Measurements from ENCODE around the gene RHNO1.
A peak's percentile ranks its signal among the peaks of the same experiment; 100 is the strongest.
"Not testable (repeated sequence)": the region's sequence is repeated elsewhere in the genome, so short reads cannot be mapped to it uniquely, and the experiment has no call there.

RHNO1 gene

GRCh38 chr12:2858944-2859421 is 18.0 kb upstream of the RHNO1 start:
- DNase-seq = no peak

GRCh38 chr12:2860170-2860569 is 16.9 kb upstream of the RHNO1 start:
- no peak for DNase-seq

GRCh38 chr12:2862876-2863275 is 14.1 kb upstream of the RHNO1 start:
- no peak for DNase-seq

- DNase-seq = not testable (repeated sequence)
Measured at GRCh38 chr12:2863402-2863801, 13.6 kb upstream of the RHNO1 start.

GRCh38 chr12:2864198-2864597 is 12.8 kb upstream of the RHNO1 start:
- no peak for DNase-seq

- DNase-seq = not testable (repeated sequence)
Measured at GRCh38 chr12:2868986-2869632, 7.9 kb upstream of the RHNO1 start.

- DNase-seq = no peak
Measured at GRCh38 chr12:2876431-2877046, 484 bp upstream of the RHNO1 start.

- DNase-seq = no peak
Measured at GRCh38 chr12:2877953-2878732, 1.1 kb downstream of the RHNO1 start.

GRCh38 chr12:2879853-2880252 is 2.8 kb downstream of the RHNO1 start:
- DNase-seq = no peak

- no peak for DNase-seq
Measured at GRCh38 chr12:2884810-2885209, 7.8 kb downstream of the RHNO1 start.

GRCh38 chr12:2886768-2887450 is 9.9 kb downstream of the RHNO1 start:
- DNase-seq = no peak

- DNase-seq = no peak
Measured at GRCh38 chr12:2890001-2890387, 13.0 kb downstream of the RHNO1 start.

GRCh38 chr12:2890388-2891239 is 13.6 kb downstream of the RHNO1 start, which contains the start of gene TULP3:
Gene TULP3 (plus strand): TSS chr12:2890891. CDS start chr12:2890948, 57 bp downstream.
- peak; percentile 86 to 88 for DNase-seq

- no peak for DNase-seq
Measured at GRCh38 chr12:2891240-2892053, 14.4 kb downstream of the RHNO1 start.

- DNase-seq = no peak
Measured at GRCh38 chr12:2892246-2892645, 15.2 kb downstream of the RHNO1 start.

- DNase-seq = no peak
Measured at GRCh38 chr12:2893007-2893406, 16.0 kb downstream of the RHNO1 start.

- no peak for DNase-seq
Measured at GRCh38 chr12:2895051-2895451, 18.0 kb downstream of the RHNO1 start.

- DNase-seq = no peak
Measured at GRCh38 chr12:2895511-2895910, 18.5 kb downstream of the RHNO1 start.

GRCh38 chr12:2897418-2897817 is 20.4 kb downstream of the RHNO1 start:
- no peak for DNase-seq

- no peak for DNase-seq
Measured at GRCh38 chr12:2900642-2901041, 23.6 kb downstream of the RHNO1 start.

- no peak for DNase-seq
Measured at GRCh38 chr12:2902272-2902880, 25.4 kb downstream of the RHNO1 start.
